PC-9 (cell line): ENCODE data around the gene GAN. TPM values are rescaled to one million over a fixed set of nuclear protein-coding genes. Genes with fewer than 3 reads are reported as not detected.

ENCODE experiments used
- BruUV-seq: library from RNA; stranded (reverse); fragments of 400-500 nt; replicated peaks from 2 replicates; lab custom pipeline; 2021; lab: Mats Ljungman, UMichigan
- CTCF ChIA-PET: fragments of 300-600 bp; sonication (Branson Sonifier 250); formaldehyde crosslinking; loops from one replicate; lab custom pipeline; 2022; ENCODE audit warnings: antibody characterized with exemption; lab: Charles Lee
- POLR2A ChIA-PET: fragments of 300-600 bp; sonication (Branson Sonifier 250); formaldehyde crosslinking; loops from one replicate; lab custom pipeline; 2022; ENCODE audit warnings: antibody characterized with exemption; ENCODE audit not compliant: unreplicated experiment; lab: Charles Lee
- DNase-seq, 2 experiments: peaks; one replicate each; pipeline versions ENCODE4 v3.0.0 to v3.0.0-alpha.2; 2015 to 2022; ENCODE audit warnings: mixed read lengths in 1 of 2
- H2AFZ ChIP-seq: fragments of 200-600 bp; sonication (generic); 2 replicates; pipeline ENCODE4 v1.8.1; 2017; ENCODE audit warnings: antibody characterized with exemption
- H3F3A ChIP-seq: fragments of 200-600 bp; sonication (generic); 2 replicates; pipeline ENCODE4 v1.8.1; 2017; ENCODE audit warnings: antibody characterized with exemption, mild to moderate bottlenecking, low read depth; ENCODE audit not compliant: insufficient read depth
- H3K27ac ChIP-seq: fragments of 200-600 bp; sonication (generic); 2 replicates; pipeline ENCODE4 v1.6.1; 2016; ENCODE audit warnings: mixed run types
- H3K27me3 ChIP-seq: fragments of 200-600 bp; sonication (generic); 2 replicates; pipeline ENCODE4 v1.6.1; 2016; ENCODE audit warnings: low read depth, mixed run types; ENCODE audit not compliant: insufficient read depth
- H3K36me3 ChIP-seq: fragments of 200-600 bp; sonication (generic); 2 replicates; pipeline ENCODE4 v1.6.1; 2016; ENCODE audit warnings: low read depth, mixed run types
- H3K4me1 ChIP-seq: fragments of 200-600 bp; sonication (generic); replicated peaks from 2 replicates; pipeline ENCODE4 v1.6.1; 2016; ENCODE audit warnings: mixed run types; ENCODE audit not compliant: insufficient read depth
- H3K4me2 ChIP-seq: fragments of 200-600 bp; sonication (generic); 2 replicates; pipeline ENCODE4 v1.6.1; 2017; ENCODE audit warnings: mixed run types
- H3K4me3 ChIP-seq: fragments of 200-600 bp; sonication (generic); 2 replicates; pipeline ENCODE4 v1.6.1; 2016; ENCODE audit warnings: mixed run types
- H3K79me2 ChIP-seq: fragments of 200-600 bp; sonication (generic); 2 replicates; pipeline ENCODE4 v1.6.1; 2017; ENCODE audit warnings: low read depth, mixed run types
- H3K9me2 ChIP-seq: fragments of 200-600 bp; sonication (generic); 2 replicates; pipeline ENCODE4 v1.8.1; 2017; ENCODE audit warnings: mild to moderate bottlenecking; ENCODE audit not compliant: insufficient read depth
- H3K9me3 ChIP-seq: fragments of 200-600 bp; sonication (generic); 2 replicates; pipeline ENCODE4 v1.8.1; 2016; ENCODE audit warnings: low read depth; ENCODE audit not compliant: insufficient read depth
- H4K20me1 ChIP-seq: fragments of 200-600 bp; sonication (generic); 2 replicates; pipeline ENCODE4 v1.8.1; 2017; ENCODE audit not compliant: insufficient read depth
- CTCF ChIP-seq: fragments of 200-600 bp; sonication (generic); conservative IDR thresholded peaks from 2 replicates; pipeline ENCODE4 v1.6.1; 2017; ENCODE audit warnings: mixed run types, antibody characterized with exemption, mild to moderate bottlenecking, moderate library complexity
- EZH2 ChIP-seq: fragments of 200-600 bp; sonication (generic); IDR thresholded peaks from 2 replicates; pipeline ENCODE4 v1.8.0; 2017; ENCODE audit warnings: antibody characterized with exemption, low read depth
- intact Hi-C: fragments of 100-400 bp; cut with micrococcal nuclease; formaldehyde crosslinking; loops from one replicate; pipeline ENCODE4 v1.10.0; 2022; ENCODE audit not compliant: unreplicated experiment
- total RNA-seq: library from RNA; stranded (reverse); gene quantifications from 2 replicates; pipeline ENCODE4 v1.2.3, GENCODE V29; 2021

Gene GAN
- total RNA-seq, 1 experiment from 2014 or later = 11.9 TPM

GRCh38 chr16:81394966-81395655, 80.3 kb downstream of the GAN start:
- no peak overlapping the region for H2AFZ ChIP-seq
- no peaks in the 10 kb centered on the region for H3K27me3 ChIP-seq
- no peaks in the 10 kb centered on the region for H3K4me1 ChIP-seq
- POLR2A ChIA-PET = no interaction called here
- H3K4me2 ChIP-seq = no peak overlapping the region
- no peak overlapping the region for H3K27ac ChIP-seq
- DNase-seq = no peak
- BruUV-seq = no TSS peak
- intact Hi-C loops = no loop called here
- H3K9me2 ChIP-seq = no peaks in the 10 kb centered on the region
- no peaks in the 10 kb centered on the region for H4K20me1 ChIP-seq
- H3K36me3 ChIP-seq = no peaks in the 10 kb centered on the region
- CTCF ChIA-PET = no interaction called here
- H3F3A ChIP-seq = no peaks in the 10 kb centered on the region
- H3K9me3 ChIP-seq = no peaks in the 10 kb centered on the region
- TF ChIP-seq CTCF (no peak), EZH2 (no peak)
- no peak overlapping the region for H3K4me3 ChIP-seq
- H3K79me2 ChIP-seq = no peaks in the 10 kb centered on the region

- Histone ChIP-seq H3F3A (peaks cover 12% of the 10 kb centered on the region), H3K4me2 (no peak overlapping the region), H3K9me2 (no peaks in the 10 kb centered on the region), H3K9me3 (no peaks in the 10 kb centered on the region), H3K36me3 (no peaks in the 10 kb centered on the region), H3K27ac (no peak overlapping the region), H3K27me3 (no peaks in the 10 kb centered on the region), H3K4me3 (no peak overlapping the region), H3K4me1 (peaks cover 14% of the 10 kb centered on the region), H4K20me1 (no peaks in the 10 kb centered on the region), H3K79me2 (no peaks in the 10 kb centered on the region), H2AFZ (no peak overlapping the region)
- no peak for DNase-seq
- TF ChIP-seq EZH2 (no peak), CTCF (no peak)
- intact Hi-C loops = no loop called here
- BruUV-seq = no TSS peak
- ChIA-PET CTCF (interaction anchor here (0.6 kb wide), 1 partner anchor 176 kb away, joined by 4 read pairs; no protein-coding TSS in a partner anchor), POLR2A (no interaction called here)
Observed at GRCh38 chr16:81397058-81397878, 82.5 kb downstream of the GAN start.

- Histone ChIP-seq H3K9me3 (no peaks in the 10 kb centered on the region), H3K27ac (no peak overlapping the region), H3K4me1 (peaks cover 14% of the 10 kb centered on the region), H3K9me2 (no peaks in the 10 kb centered on the region), H3K79me2 (peaks cover 3% of the 10 kb centered on the region; the same call in 1 of the 2 replicates), H3K4me3 (no peak overlapping the region), H3F3A (peaks cover 12% of the 10 kb centered on the region), H3K27me3 (no peaks in the 10 kb centered on the region), H4K20me1 (no peaks in the 10 kb centered on the region), H3K36me3 (no peaks in the 10 kb centered on the region), H2AFZ (no peak overlapping the region), H3K4me2 (no peak overlapping the region)
- intact Hi-C loops = no loop called here
- TF ChIP-seq CTCF = no peak
- TF ChIP-seq EZH2 = no peak
- POLR2A ChIA-PET = no interaction called here
- CTCF ChIA-PET = interaction anchor here (0.6 kb wide), 1 partner anchor 175 kb away, joined by 4 read pairs; no protein-coding TSS in a partner anchor
- BruUV-seq = no TSS peak
- no peak for DNase-seq
Observed at GRCh38 chr16:81397879-81398520, 83.2 kb downstream of the GAN start.
